DLD1 (cell line): Measurements from ENCODE around the gene NOC2L.
"Not testable (repeated sequence)": the region's sequence is repeated elsewhere in the genome, so short reads cannot be mapped to it uniquely, and the experiment has no call there.

Source experiments
- in situ Hi-C: cut with HindIII; loops from 2 replicates; pipeline ENCODE4 v1.10.0; 2017; ENCODE audit warnings: low sequenced_read_pairs

Gene NOC2L

GRCh38 chr1:994546-994945 is 35.5 kb upstream of the NOC2L start:
- in situ Hi-C loops, result not testable (repeated sequence)

- in situ Hi-C loops, result no loop called here
Observed at GRCh38 chr1:993379-993995, 34.4 kb upstream of the NOC2L start.

GRCh38 chr1:992362-992761 is 33.3 kb upstream of the NOC2L start:
- in situ Hi-C loops, result no loop called here

GRCh38 chr1:991895-992294 is 32.8 kb upstream of the NOC2L start:
- in situ Hi-C loops, result no loop called here

GRCh38 chr1:991275-991674 is 32.2 kb upstream of the NOC2L start:
- in situ Hi-C loops, result not testable (repeated sequence)

- in situ Hi-C loops, result not testable (repeated sequence)
Observed at GRCh38 chr1:988061-988460, 29.0 kb upstream of the NOC2L start.

- in situ Hi-C loops, result no loop called here
Observed at GRCh38 chr1:985126-985525, 26.1 kb upstream of the NOC2L start.

GRCh38 chr1:984476-984814 is 25.4 kb upstream of the NOC2L start:
- in situ Hi-C loops, result no loop called here

GRCh38 chr1:983798-984475 is 24.9 kb upstream of the NOC2L start:
- in situ Hi-C loops, result no loop called here

- in situ Hi-C loops, result no loop called here
Observed at GRCh38 chr1:982765-983436, 23.8 kb upstream of the NOC2L start.

- in situ Hi-C loops, result no loop called here
Observed at GRCh38 chr1:981955-982558, 23.0 kb upstream of the NOC2L start, which contains the start of gene PERM1. TSS of gene PERM1 (minus strand) at chr1:982093. CDS start at chr1:981029, 1,064 bp downstream.

GRCh38 chr1:981491-981954 is 22.5 kb upstream of the NOC2L start:
- in situ Hi-C loops, result no loop called here

GRCh38 chr1:980602-981395 is 21.7 kb upstream of the NOC2L start:
- in situ Hi-C loops, result no loop called here

- in situ Hi-C loops, result no loop called here
Observed at GRCh38 chr1:980137-980571, 21.1 kb upstream of the NOC2L start.

- in situ Hi-C loops, result no loop called here
Observed at GRCh38 chr1:979744-980072, 20.7 kb upstream of the NOC2L start.

- in situ Hi-C loops, result no loop called here
Observed at GRCh38 chr1:978835-979743, 20.0 kb upstream of the NOC2L start.

- in situ Hi-C loops, result no loop called here
Observed at GRCh38 chr1:978069-978834, 19.2 kb upstream of the NOC2L start.

- in situ Hi-C loops, result not testable (repeated sequence)
Observed at GRCh38 chr1:976791-977190, 17.7 kb upstream of the NOC2L start.
